Loucy (cell line): ENCODE results near the gene LNPK.

ENCODE experiments used
- EZH2phosphoT487 ChIP-seq: fragments of 200-600 bp; IDR thresholded peaks from 2 replicates; pipeline ENCODE4 v1.6.1; 2018; ENCODE audit warnings: antibody characterized with exemption, mild to moderate bottlenecking, moderate library complexity, borderline replicate concordance
- TF ChIP-seq, protein P1 (sequence below): fragments of 200-600 bp; sonication (generic); conservative IDR thresholded peaks from 2 replicates; pipeline ENCODE4 v1.5.1; 2014; ENCODE audit warnings: mild to moderate bottlenecking, antibody characterized with exemption, low read length

DNA sequence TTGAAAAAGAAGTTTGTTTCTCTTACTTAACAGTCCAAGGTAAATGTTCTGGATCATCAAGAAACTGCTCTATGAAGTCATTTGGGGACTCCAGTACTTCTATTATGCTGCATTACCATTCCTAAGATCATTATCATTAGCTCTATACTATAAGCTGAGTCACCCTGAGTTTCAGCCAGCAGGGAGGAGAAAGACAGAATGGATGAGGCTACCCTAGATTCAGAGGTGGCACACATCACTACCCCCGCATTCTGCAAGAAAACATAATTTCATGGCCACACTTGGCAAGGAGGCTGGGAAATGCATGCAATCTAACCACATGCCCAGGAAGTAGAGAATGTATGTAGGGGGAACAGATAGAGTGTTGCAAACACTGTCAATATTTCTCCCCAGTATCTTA, 16.6 kb upstream of the LNPK start:
- TF ChIP-seq, protein P1, sequence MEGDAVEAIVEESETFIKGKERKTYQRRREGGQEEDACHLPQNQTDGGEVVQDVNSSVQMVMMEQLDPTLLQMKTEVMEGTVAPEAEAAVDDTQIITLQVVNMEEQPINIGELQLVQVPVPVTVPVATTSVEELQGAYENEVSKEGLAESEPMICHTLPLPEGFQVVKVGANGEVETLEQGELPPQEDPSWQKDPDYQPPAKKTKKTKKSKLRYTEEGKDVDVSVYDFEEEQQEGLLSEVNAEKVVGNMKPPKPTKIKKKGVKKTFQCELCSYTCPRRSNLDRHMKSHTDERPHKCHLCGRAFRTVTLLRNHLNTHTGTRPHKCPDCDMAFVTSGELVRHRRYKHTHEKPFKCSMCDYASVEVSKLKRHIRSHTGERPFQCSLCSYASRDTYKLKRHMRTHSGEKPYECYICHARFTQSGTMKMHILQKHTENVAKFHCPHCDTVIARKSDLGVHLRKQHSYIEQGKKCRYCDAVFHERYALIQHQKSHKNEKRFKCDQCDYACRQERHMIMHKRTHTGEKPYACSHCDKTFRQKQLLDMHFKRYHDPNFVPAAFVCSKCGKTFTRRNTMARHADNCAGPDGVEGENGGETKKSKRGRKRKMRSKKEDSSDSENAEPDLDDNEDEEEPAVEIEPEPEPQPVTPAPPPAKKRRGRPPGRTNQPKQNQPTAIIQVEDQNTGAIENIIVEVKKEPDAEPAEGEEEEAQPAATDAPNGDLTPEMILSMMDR = no peak
- no peak for TF ChIP-seq EZH2phosphoT487
